ENCODE results near the gene VASN. TPM values are rescaled to one million over a fixed set of nuclear protein-coding genes. Genes with fewer than 3 reads are reported as not detected.

Gene VASN
- total RNA-seq, 2 experiments from 2014 or later: not detected

- POLR2A ChIA-PET: no interaction called here
- no peak overlapping the region for H3K4me3 ChIP-seq (ENCODE audit: low read depth, low read length, poor library complexity, severe bottlenecking)
- H3K9me2 ChIP-seq (ENCODE audit: insufficient read depth, low read length): no peaks in the 10 kb centered on the region
- H3K4me1 ChIP-seq (ENCODE audit: insufficient read depth, low read length, poor library complexity, severe bottlenecking): no peaks in the 10 kb centered on the region
- intact Hi-C loops (cut with micrococcal nuclease; ENCODE audit: unreplicated experiment): no loop called here
- no peak for DNase-seq (ENCODE audit: low spot score)
- BruUV-seq (replicated peaks): no TSS peak
- H3K27ac ChIP-seq (ENCODE audit: low read depth, low read length, poor library complexity, severe bottlenecking): no peak overlapping the region
- CTCF ChIA-PET (ENCODE audit: unreplicated experiment): no interaction called here
- H3K4me2 ChIP-seq (ENCODE audit: low read length): no peak overlapping the region
- no peaks in the 10 kb centered on the region for H4K20me1 ChIP-seq (ENCODE audit: insufficient read depth, low read length)
- no peak for TF ChIP-seq CTCF (conservative IDR thresholded peaks at IDR 0.05; ENCODE audit: low read length)
- no peak for TF ChIP-seq EZH2phosphoT487 (IDR thresholded peaks at IDR 0.05; ENCODE audit: borderline replicate concordance, low read depth, low read length)
- H3K36me3 ChIP-seq (ENCODE audit: insufficient read depth, low read length): peaks cover 38% of the 10 kb centered on the region; the same call in 1 of the 2 replicates
- H2AFZ ChIP-seq (ENCODE audit: low read length): no peak overlapping the region
- H3K9me3 ChIP-seq (ENCODE audit: low read length): no peaks in the 10 kb centered on the region
- no peaks in the 10 kb centered on the region for H3K79me2 ChIP-seq (ENCODE audit: insufficient read depth, low read depth, low read length)
Observed at GRCh38 chr16:4337540-4338088, 34.0 kb upstream of the VASN start.

DNA sequence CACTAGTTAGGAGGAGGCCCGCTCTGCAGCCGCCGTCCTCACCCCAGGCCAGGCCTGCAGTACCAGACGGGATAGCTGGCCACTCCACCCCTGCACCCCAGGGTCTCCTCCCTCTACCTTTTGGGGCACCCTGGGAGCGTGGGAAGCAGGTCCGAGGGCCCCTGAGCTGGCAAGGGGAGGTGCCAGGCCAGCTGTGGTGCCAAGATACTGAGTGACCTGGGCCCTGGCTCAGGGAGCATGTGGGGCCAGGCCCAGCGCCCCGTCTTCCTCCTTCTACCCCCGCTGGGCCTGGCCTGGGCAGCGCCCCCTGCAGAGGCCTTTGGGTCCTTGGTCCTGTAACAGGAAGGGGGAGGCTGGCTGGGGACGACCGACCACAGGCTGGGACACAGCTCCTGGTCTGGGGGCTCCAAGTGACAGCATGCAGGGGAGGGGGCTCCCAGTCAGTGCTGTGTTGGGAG is 33.5 kb upstream of the VASN start:
- POLR2A ChIA-PET: no interaction called here
- H3K36me3 ChIP-seq (ENCODE audit: insufficient read depth, low read length): peaks cover 42% of the 10 kb centered on the region

More for the DNA sequence above, 33.5 kb upstream of the VASN start:
- H3K9me2 ChIP-seq (ENCODE audit: insufficient read depth, low read length): no peaks in the 10 kb centered on the region
- no TSS peak for BruUV-seq (replicated peaks)
- H3K9me3 ChIP-seq (ENCODE audit: low read length): no peaks in the 10 kb centered on the region
- H3K27ac ChIP-seq (ENCODE audit: low read depth, low read length, poor library complexity, severe bottlenecking): no peak overlapping the region
- intact Hi-C loops (cut with micrococcal nuclease; ENCODE audit: unreplicated experiment): no loop called here
- no peak overlapping the region for H2AFZ ChIP-seq (ENCODE audit: low read length)
- H4K20me1 ChIP-seq (ENCODE audit: insufficient read depth, low read length): no peaks in the 10 kb centered on the region
- TF ChIP-seq CTCF (conservative IDR thresholded peaks at IDR 0.05; ENCODE audit: low read length) (no peak), EZH2phosphoT487 (IDR thresholded peaks at IDR 0.05; ENCODE audit: borderline replicate concordance, low read depth, low read length) (no peak)
- H3K4me2 ChIP-seq (ENCODE audit: low read length): no peak overlapping the region
- no peak overlapping the region for H3K4me3 ChIP-seq (ENCODE audit: low read depth, low read length, poor library complexity, severe bottlenecking)
- no peak for DNase-seq (ENCODE audit: low spot score)
- H3K79me2 ChIP-seq (ENCODE audit: insufficient read depth, low read depth, low read length): peaks cover 1% of the 10 kb centered on the region; the same call in 1 of the 2 replicates
- CTCF ChIA-PET (ENCODE audit: unreplicated experiment): no interaction called here
- H3K4me1 ChIP-seq (ENCODE audit: insufficient read depth, low read length, poor library complexity, severe bottlenecking): no peaks in the 10 kb centered on the region
